LNCAP (cell line): ENCODE results near the gene SLC9A9.

Source experiments
- CTCF ChIP-seq: fragments of 450-650 bp; IDR thresholded peaks from 2 replicates; pipeline ENCODE4 v1.5.1; 2017; ENCODE audit warnings: mild to moderate bottlenecking

Gene SLC9A9

GRCh38 chr3:143263852-143264513 is 584.3 kb downstream of the SLC9A9 start:
- TF ChIP-seq CTCF: no peak

- no peak for TF ChIP-seq CTCF
These were observed 586.4 kb downstream of the SLC9A9 start for GRCh38 chr3:143261848-143262247.

- no peak for TF ChIP-seq CTCF
These were observed 589.6 kb downstream of the SLC9A9 start for GRCh38 chr3:143258692-143259091.

GRCh38 chr3:143256416-143256815 is 591.9 kb downstream of the SLC9A9 start:
- no peak for TF ChIP-seq CTCF

GRCh38 chr3:143255739-143256138 is 592.5 kb downstream of the SLC9A9 start:
- TF ChIP-seq CTCF: no peak

GRCh38 chr3:143252931-143253330 is 595.3 kb downstream of the SLC9A9 start:
- no peak for TF ChIP-seq CTCF

- TF ChIP-seq CTCF: no peak
These were observed 599.3 kb downstream of the SLC9A9 start for GRCh38 chr3:143249014-143249413.

GRCh38 chr3:143247073-143247472 is 601.2 kb downstream of the SLC9A9 start:
- TF ChIP-seq CTCF: no peak
